ENCODE data around the gene KRTAP1-3.

The KRTAP1-3 gene

DNA sequence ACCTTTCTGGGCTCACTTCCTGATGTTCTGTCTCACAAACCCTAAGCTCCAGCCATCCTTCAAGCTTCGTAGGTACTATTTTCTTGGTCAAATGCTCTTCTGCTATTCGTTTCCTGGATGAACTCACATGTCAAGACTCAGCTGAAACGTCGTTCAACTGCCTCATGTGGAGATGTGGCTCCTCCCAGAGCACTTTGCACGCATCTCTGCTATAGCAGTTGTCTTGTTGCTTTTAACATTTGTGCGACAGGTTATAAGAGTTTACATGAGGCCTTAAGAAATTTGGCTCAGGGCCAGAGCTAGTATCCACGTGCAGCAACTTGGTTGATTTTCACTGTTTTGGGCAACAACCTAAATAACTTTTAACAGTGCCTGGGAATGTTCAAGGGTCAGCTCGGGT, 47.8 kb downstream of the KRTAP1-3 start:
- Histone ChIP-seq H3K4me1 (ENCODE audit: insufficient read depth, low read length) (no peaks in the 10 kb centered on the region), H3K36me3 (ENCODE audit: insufficient read depth, low read length) (no peaks in the 10 kb centered on the region), H3K9me3 (ENCODE audit: control insufficient read depth, insufficient read depth, low read length) (no peaks in the 10 kb centered on the region), H3K9ac (ENCODE audit: low read depth, low read length) (no peak overlapping the region)

GRCh38 chr17:40984226-40984625, 50.4 kb downstream of the KRTAP1-3 start, which contains the start of gene KRT40:
Gene KRT40, minus strand, starts transcription at chr17:40984326. Its CDS starts 53 bp downstream, at chr17:40984273.
- no peaks in the 10 kb centered on the region for H3K36me3 ChIP-seq (ENCODE audit: insufficient read depth, low read length)
- no peaks in the 10 kb centered on the region for H3K9me3 ChIP-seq (ENCODE audit: control insufficient read depth, insufficient read depth, low read length)
- H3K4me1 ChIP-seq (ENCODE audit: insufficient read depth, low read length) = peaks cover 8% of the 10 kb centered on the region; the same call in 1 of the 2 replicates
- H3K9ac ChIP-seq (ENCODE audit: low read depth, low read length) = no peak within 1 kb of the TSS
